IPS-11a (cell line): ENCODE data around the gene IL18R1.
A peak's percentile ranks its signal among the peaks of the same experiment; 100 is the strongest.

Experiments
- H3K4me3 ChIP-seq: one replicate; pipeline ENCODE4 v1.5.1; 2013; ENCODE audit warnings: low read depth, low read length, control low read depth

Gene IL18R1

GRCh38 chr2:102344397-102344796 is 11.2 kb upstream of the IL18R1 start:
- no peak overlapping the region for H3K4me3 ChIP-seq

GRCh38 chr2:102345329-102345920 is 10.2 kb upstream of the IL18R1 start:
- H3K4me3 ChIP-seq: no peak overlapping the region

GRCh38 chr2:102346381-102347130 is 9.0 kb upstream of the IL18R1 start:
- H3K4me3 ChIP-seq: no peak overlapping the region

- no peak overlapping the region for H3K4me3 ChIP-seq
These were observed 5.3 kb upstream of the IL18R1 start for GRCh38 chr2:102350137-102350793.

GRCh38 chr2:102356381-102356712 is 751 bp downstream of the IL18R1 start:
- peak overlapping the region; percentile 53 for H3K4me3 ChIP-seq

- H3K4me3 ChIP-seq: no peak overlapping the region
These were observed 1.1 kb downstream of the IL18R1 start for GRCh38 chr2:102356741-102357140.

GRCh38 chr2:102357937-102358336 is 2.3 kb downstream of the IL18R1 start:
- H3K4me3 ChIP-seq: no peak overlapping the region

GRCh38 chr2:102358496-102358895 is 2.9 kb downstream of the IL18R1 start:
- no peak overlapping the region for H3K4me3 ChIP-seq

GRCh38 chr2:102359527-102359926 is 3.9 kb downstream of the IL18R1 start:
- H3K4me3 ChIP-seq: no peak overlapping the region

- H3K4me3 ChIP-seq: no peak overlapping the region
These were observed 6.1 kb downstream of the IL18R1 start for GRCh38 chr2:102361632-102362241.

GRCh38 chr2:102365763-102366162 is 10.2 kb downstream of the IL18R1 start:
- no peak overlapping the region for H3K4me3 ChIP-seq

GRCh38 chr2:102366406-102367112 is 11.0 kb downstream of the IL18R1 start:
- no peak overlapping the region for H3K4me3 ChIP-seq

GRCh38 chr2:102367331-102367971 is 11.9 kb downstream of the IL18R1 start:
- H3K4me3 ChIP-seq: no peak overlapping the region

GRCh38 chr2:102368461-102369109 is 13.0 kb downstream of the IL18R1 start:
- no peak overlapping the region for H3K4me3 ChIP-seq

- H3K4me3 ChIP-seq: no peak overlapping the region
These were observed 14.3 kb downstream of the IL18R1 start for GRCh38 chr2:102369866-102370265.

GRCh38 chr2:102376052-102376591 is 20.5 kb downstream of the IL18R1 start:
- H3K4me3 ChIP-seq: no peak overlapping the region

- no peak overlapping the region for H3K4me3 ChIP-seq
These were observed 28.1 kb downstream of the IL18R1 start for GRCh38 chr2:102383722-102384121.

- H3K4me3 ChIP-seq: no peak overlapping the region
These were observed 29.9 kb downstream of the IL18R1 start for GRCh38 chr2:102385522-102385921.

GRCh38 chr2:102386004-102386403 is 30.4 kb downstream of the IL18R1 start:
- H3K4me3 ChIP-seq: no peak overlapping the region
